ENCODE results near the gene CSAG3. TPM values are rescaled to one million over a fixed set of nuclear protein-coding genes. Genes with fewer than 3 reads are reported as not detected.
"Not testable (repeated sequence)": the region's sequence is repeated elsewhere in the genome, so short reads cannot be mapped to it uniquely, and the experiment has no call there.

The CSAG3 gene
- total RNA-seq, 1 donor from 2014 or later: not detected

- no peaks in the 10 kb centered on the region for H3K27me3 Mint-ChIP-seq
- peaks cover 15% of the 10 kb centered on the region for H3K9me3 Mint-ChIP-seq (ENCODE audit: low read depth)
- no peak for TF ChIP-seq CTCF (IDR thresholded peaks at IDR 0.05; ENCODE audit: unreplicated experiment)
- no peak overlapping the region for H3K27ac Mint-ChIP-seq
- DNase-seq (ENCODE audit: low spot score, unreplicated experiment): no peak
- no peaks in the 10 kb centered on the region for H3K4me1 Mint-ChIP-seq (ENCODE audit: low read depth)
- no peaks in the 10 kb centered on the region for H3K36me3 Mint-ChIP-seq (ENCODE audit: insufficient read depth)
- H3K4me3 Mint-ChIP-seq (ENCODE audit: low read depth): no peak overlapping the region
Measured at GRCh38 chrX:152735101-152735500, 23.9 kb upstream of the CSAG3 start.

- Mint-ChIP-seq H3K4me1 (ENCODE audit: low read depth) (no peaks in the 10 kb centered on the region), H3K4me3 (ENCODE audit: low read depth) (no peak overlapping the region), H3K27me3 (no peaks in the 10 kb centered on the region)
Measured at GRCh38 chrX:152735860-152736511, 23.0 kb upstream of the CSAG3 start.

GRCh38 chrX:152736528-152736927 lies 22.5 kb upstream of the CSAG3 start:
- H3K9me3 Mint-ChIP-seq (ENCODE audit: low read depth): peaks cover 16% of the 10 kb centered on the region
- not testable (repeated sequence) for H3K36me3 Mint-ChIP-seq (ENCODE audit: insufficient read depth); H3K4me1 Mint-ChIP-seq (ENCODE audit: low read depth); H3K27ac Mint-ChIP-seq; H3K4me3 Mint-ChIP-seq (ENCODE audit: low read depth); DNase-seq (ENCODE audit: low spot score, unreplicated experiment); H3K27me3 Mint-ChIP-seq

More at GRCh38 chrX:152735860-152736511, 23.0 kb upstream of the CSAG3 start:
- H3K9me3 Mint-ChIP-seq (ENCODE audit: low read depth): peaks cover 18% of the 10 kb centered on the region
- H3K36me3 Mint-ChIP-seq (ENCODE audit: insufficient read depth): no peaks in the 10 kb centered on the region
- H3K27ac Mint-ChIP-seq: no peak overlapping the region
- no peak for DNase-seq (ENCODE audit: low spot score, unreplicated experiment)
- TF ChIP-seq CTCF (IDR thresholded peaks at IDR 0.05; ENCODE audit: unreplicated experiment): no peak

GRCh38 chrX:152738560-152738959 lies 20.5 kb upstream of the CSAG3 start:
- no peak for DNase-seq (ENCODE audit: low spot score, unreplicated experiment)
- Mint-ChIP-seq H3K9me3 (ENCODE audit: low read depth) (peaks cover 13% of the 10 kb centered on the region), H3K27me3 (no peaks in the 10 kb centered on the region), H3K36me3 (ENCODE audit: insufficient read depth) (no peaks in the 10 kb centered on the region), H3K4me3 (ENCODE audit: low read depth) (no peak overlapping the region), H3K4me1 (ENCODE audit: low read depth) (no peaks in the 10 kb centered on the region), H3K27ac (no peak overlapping the region)
- no peak for TF ChIP-seq CTCF (IDR thresholded peaks at IDR 0.05; ENCODE audit: unreplicated experiment)

GRCh38 chrX:152753686-152754650 lies 5.0 kb upstream of the CSAG3 start, which contains the start of gene MAGEA2:
TSS of gene MAGEA2 (minus strand) at chrX:152753842. CDS start at chrX:152751363, 2,479 bp downstream.
- H3K36me3 Mint-ChIP-seq (ENCODE audit: insufficient read depth); H3K27me3 Mint-ChIP-seq; H3K4me3 Mint-ChIP-seq (ENCODE audit: low read depth); H3K4me1 Mint-ChIP-seq (ENCODE audit: low read depth); H3K27ac Mint-ChIP-seq; H3K9me3 Mint-ChIP-seq (ENCODE audit: low read depth); DNase-seq (ENCODE audit: low spot score, unreplicated experiment): not testable (repeated sequence)

- not testable (repeated sequence) for H3K27ac Mint-ChIP-seq; H3K36me3 Mint-ChIP-seq (ENCODE audit: insufficient read depth); H3K4me3 Mint-ChIP-seq (ENCODE audit: low read depth); H3K4me1 Mint-ChIP-seq (ENCODE audit: low read depth); H3K9me3 Mint-ChIP-seq (ENCODE audit: low read depth); H3K27me3 Mint-ChIP-seq; DNase-seq (ENCODE audit: low spot score, unreplicated experiment)
Measured at GRCh38 chrX:152754871-152755270, 4.1 kb upstream of the CSAG3 start.

- not testable (repeated sequence) for H3K4me1 Mint-ChIP-seq (ENCODE audit: low read depth); H3K27me3 Mint-ChIP-seq; H3K27ac Mint-ChIP-seq; H3K4me3 Mint-ChIP-seq (ENCODE audit: low read depth); H3K9me3 Mint-ChIP-seq (ENCODE audit: low read depth); H3K36me3 Mint-ChIP-seq (ENCODE audit: insufficient read depth); DNase-seq (ENCODE audit: low spot score, unreplicated experiment)
Measured at GRCh38 chrX:152759544-152759943, 526 bp downstream of the CSAG3 start.

- not testable (repeated sequence) for DNase-seq (ENCODE audit: low spot score, unreplicated experiment); H3K4me3 Mint-ChIP-seq (ENCODE audit: low read depth); H3K4me1 Mint-ChIP-seq (ENCODE audit: low read depth); H3K9me3 Mint-ChIP-seq (ENCODE audit: low read depth); H3K27ac Mint-ChIP-seq; H3K27me3 Mint-ChIP-seq; H3K36me3 Mint-ChIP-seq (ENCODE audit: insufficient read depth)
Measured at GRCh38 chrX:152761582-152761981, 2.6 kb downstream of the CSAG3 start.

- not testable (repeated sequence) for DNase-seq (ENCODE audit: low spot score, unreplicated experiment)
Measured at GRCh38 chrX:152766562-152766961, 7.5 kb downstream of the CSAG3 start.

More at GRCh38 chrX:152766562-152766961, 7.5 kb downstream of the CSAG3 start:
- not testable (repeated sequence) for H3K4me3 Mint-ChIP-seq (ENCODE audit: low read depth); H3K27me3 Mint-ChIP-seq; H3K36me3 Mint-ChIP-seq (ENCODE audit: insufficient read depth); H3K27ac Mint-ChIP-seq; H3K9me3 Mint-ChIP-seq (ENCODE audit: low read depth); H3K4me1 Mint-ChIP-seq (ENCODE audit: low read depth)
